Testis (tissue), 5 donors: ENCODE measurements around the gene NLRP5. TPM values are rescaled to one million over a fixed set of nuclear protein-coding genes. Genes with fewer than 3 reads are reported as not detected.
"Not testable (repeated sequence)": the region's sequence is repeated elsewhere in the genome, so short reads cannot be mapped to it uniquely, and the experiment has no call there.

Experiments used
- DNase-seq: peaks from one replicate; pipeline ENCODE4 v3.0.0-alpha.2; 2019
- H3K27ac ChIP-seq, 2 donors: fragments of 200-600 bp; sonication (generic); one replicate each; pipeline ENCODE4 v1.5.1; 2019
- H3K27me3 ChIP-seq: fragments of 200-600 bp; sonication (generic); one replicate; pipeline ENCODE4 v1.5.1; 2019
- H3K36me3 ChIP-seq: fragments of 200-600 bp; sonication (generic); one replicate; pipeline ENCODE4 v1.5.1; 2017; ENCODE audit warnings: low read depth; ENCODE audit errors: missing control alignments
- H3K4me1 ChIP-seq: fragments of 200-600 bp; sonication (generic); one replicate; pipeline ENCODE4 v1.5.1; 2019
- H3K4me3 ChIP-seq, 2 donors: fragments of 200-600 bp; sonication (generic); one replicate each; pipeline ENCODE4 v1.5.1; 2017 to 2019
- H3K9me3 ChIP-seq: fragments of 200-600 bp; sonication (generic); one replicate; pipeline ENCODE4 v1.5.1; 2017
- POLR2A ChIP-seq: fragments of 450-650 bp; IDR thresholded peaks from one replicate; pipeline ENCODE4 v1.6.1; 2017; ENCODE audit warnings: antibody characterized with exemption, mild to moderate bottlenecking, moderate library complexity
- WGBS, 2 donors: methylation state at CpG; one replicate each; pipeline ENCODE4 v1.1.5; 2018; 5-methylcytosine and 5-hydroxymethylcytosine counted together
- intact Hi-C: fragments of 100-400 bp; cut with DNase I; formaldehyde crosslinking; loops from one replicate; pipeline ENCODE4 v1.15.1; 2023; ENCODE audit warnings: low total_unique reads
- long read RNA-seq, 2 donors: transcript quantifications; one replicate each; lab custom pipeline, GENCODE V29; 2026
- polyA plus RNA-seq: library from polyadenylated mRNA; stranded (reverse); fragments of 350-450 nt; fragmentation: Illumina TruSeq; extraction: RNeasy Lipid Tissue Mini Kit (QIAGEN cat#74804); gene quantifications from one replicate; pipeline ENCODE4 v1.2.3, GENCODE V29; 2014; ENCODE audit warnings: low read depth, low replicate concordance; ENCODE audit not compliant: insufficient read depth
- total RNA-seq, 2 donors: library from RNA; depleted of rRNA; stranded (reverse); fragments of >200 nt; gene quantifications; one replicate each; pipeline ENCODE4 v1.2.3, GENCODE V29; 2016
- TF ChIP-seq, protein P1 (sequence below), 3 experiments: fragments of 450-650 bp in 2 of 3; fragments of 200-600 bp in 1 of 3; sonication (generic) in 1 of 3; IDR thresholded peaks; one replicate each; pipeline ENCODE4 v1.5.1; 2016 to 2019; ENCODE audit warnings: antibody characterized with exemption in 3 of 3, mild to moderate bottlenecking in 2 of 3, moderate library complexity in 1 of 3

NLRP5 gene
- 1 to 10 TPM; 1.2 to 2.8 TPM for total RNA-seq
- polyA plus RNA-seq, result 0.47 TPM
- long read RNA-seq, donor 1, result 0 reads
- long read RNA-seq, donor 2, result 0 reads

DNA sequence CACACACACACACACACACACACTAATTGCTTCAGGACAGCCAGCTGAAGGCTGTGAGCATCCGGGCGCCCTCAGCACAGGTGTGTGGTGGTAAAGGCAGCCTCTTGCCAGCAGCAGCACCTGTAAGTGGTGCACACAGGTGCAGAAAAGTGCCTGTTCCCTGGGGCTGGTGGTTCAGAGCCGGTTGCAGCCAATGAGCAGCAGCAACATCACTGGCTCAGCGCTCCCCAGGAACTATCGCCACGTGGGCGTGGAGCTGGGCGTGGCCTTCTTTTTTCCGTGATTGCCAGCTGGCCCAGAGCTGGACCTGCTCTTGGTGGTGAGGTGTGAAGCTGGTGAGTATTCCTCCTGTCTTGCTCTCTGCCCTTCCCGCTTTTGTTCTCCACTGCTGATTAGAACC is at the start of gene NLRP5:
Gene NLRP5 (plus strand): TSS at position 289 of the 400 bp plus-strand sequence.
- Histone ChIP-seq H3K36me3 (no peaks in the 10 kb centered on the region), H3K27me3 (no peaks in the 10 kb centered on the region), H3K4me3 (no peak within 1 kb of the TSS), H3K27ac (no peak within 1 kb of the TSS), H3K4me1 (no peaks in the 10 kb centered on the region), H3K9me3 (no peaks in the 10 kb centered on the region)
- intact Hi-C loops, result no loop called here
- TF ChIP-seq POLR2A, result no peak
- TF ChIP-seq, protein P1, sequence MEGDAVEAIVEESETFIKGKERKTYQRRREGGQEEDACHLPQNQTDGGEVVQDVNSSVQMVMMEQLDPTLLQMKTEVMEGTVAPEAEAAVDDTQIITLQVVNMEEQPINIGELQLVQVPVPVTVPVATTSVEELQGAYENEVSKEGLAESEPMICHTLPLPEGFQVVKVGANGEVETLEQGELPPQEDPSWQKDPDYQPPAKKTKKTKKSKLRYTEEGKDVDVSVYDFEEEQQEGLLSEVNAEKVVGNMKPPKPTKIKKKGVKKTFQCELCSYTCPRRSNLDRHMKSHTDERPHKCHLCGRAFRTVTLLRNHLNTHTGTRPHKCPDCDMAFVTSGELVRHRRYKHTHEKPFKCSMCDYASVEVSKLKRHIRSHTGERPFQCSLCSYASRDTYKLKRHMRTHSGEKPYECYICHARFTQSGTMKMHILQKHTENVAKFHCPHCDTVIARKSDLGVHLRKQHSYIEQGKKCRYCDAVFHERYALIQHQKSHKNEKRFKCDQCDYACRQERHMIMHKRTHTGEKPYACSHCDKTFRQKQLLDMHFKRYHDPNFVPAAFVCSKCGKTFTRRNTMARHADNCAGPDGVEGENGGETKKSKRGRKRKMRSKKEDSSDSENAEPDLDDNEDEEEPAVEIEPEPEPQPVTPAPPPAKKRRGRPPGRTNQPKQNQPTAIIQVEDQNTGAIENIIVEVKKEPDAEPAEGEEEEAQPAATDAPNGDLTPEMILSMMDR (IDR thresholded peaks at IDR 0.05), result no peak
- WGBS, 2 donors, result 48 to 61% methylated on average over 7 to 10 of the region's 10 CpGs
- DNase-seq, result no peak

DNA sequence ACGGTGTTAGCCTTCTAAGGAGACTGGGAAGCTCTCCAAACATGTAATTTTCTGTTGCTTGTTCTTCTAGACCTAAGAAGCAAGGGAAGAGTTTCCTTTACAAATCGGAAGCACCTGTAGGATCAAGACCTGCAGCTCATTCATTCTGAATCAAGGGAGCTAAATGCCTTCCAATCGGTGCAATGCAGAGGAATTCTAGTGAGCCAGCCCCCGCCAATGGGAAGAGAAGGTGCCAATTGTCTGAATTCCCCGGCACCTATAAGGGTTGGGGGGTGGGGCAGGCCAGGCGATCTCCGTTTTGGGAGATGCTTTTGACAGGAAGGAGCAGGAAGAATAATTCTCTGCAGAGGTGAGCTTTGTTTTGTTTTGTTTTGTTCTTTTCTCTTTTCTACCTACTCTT is 47.4 kb upstream of the NLRP5 start:
- Histone ChIP-seq H3K36me3 (no peaks in the 10 kb centered on the region), H3K4me1 (no peaks in the 10 kb centered on the region), H3K27me3 (no peaks in the 10 kb centered on the region), H3K9me3 (no peaks in the 10 kb centered on the region), H3K4me3 (no peak overlapping the region), H3K27ac (no peak overlapping the region)
- intact Hi-C loops, result no loop called here
- WGBS, 2 donors, result 61 to 63% methylated on average over 7 of the region's 7 CpGs
- no peak for DNase-seq
- TF ChIP-seq, protein P1 (IDR thresholded peaks at IDR 0.05), result no peak
- no peak for TF ChIP-seq POLR2A

DNA sequence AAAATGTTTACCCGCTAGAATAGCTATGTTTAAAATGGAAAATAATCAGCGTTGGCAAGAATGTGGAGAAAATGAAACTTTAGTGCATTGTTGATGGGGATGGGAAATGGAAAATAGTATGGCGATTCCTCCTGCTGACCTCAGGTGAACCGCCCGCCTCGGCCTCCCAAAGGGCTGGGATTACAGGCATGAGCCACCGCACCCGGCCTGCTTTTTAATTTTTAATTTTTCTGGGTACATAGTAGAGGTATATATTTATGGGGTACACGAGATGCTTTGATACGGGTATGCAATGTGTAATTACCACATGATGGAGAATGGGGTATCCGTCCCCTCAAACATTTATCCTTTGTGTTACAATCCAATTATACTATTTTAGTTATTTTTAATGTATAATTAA is 46.3 kb upstream of the NLRP5 start:
- WGBS, 2 donors, result 91 to 93% methylated on average over 11 of the region's 11 CpGs
- Histone ChIP-seq H3K4me1 (no peaks in the 10 kb centered on the region), H3K27ac (no peak overlapping the region), H3K9me3 (no peaks in the 10 kb centered on the region), H3K27me3 (no peaks in the 10 kb centered on the region), H3K36me3 (no peaks in the 10 kb centered on the region), H3K4me3 (no peak overlapping the region)
- DNase-seq, result no peak
- intact Hi-C loops, result no loop called here
- no peak for TF ChIP-seq POLR2A
- TF ChIP-seq, protein P1 (IDR thresholded peaks at IDR 0.05), result no peak

DNA sequence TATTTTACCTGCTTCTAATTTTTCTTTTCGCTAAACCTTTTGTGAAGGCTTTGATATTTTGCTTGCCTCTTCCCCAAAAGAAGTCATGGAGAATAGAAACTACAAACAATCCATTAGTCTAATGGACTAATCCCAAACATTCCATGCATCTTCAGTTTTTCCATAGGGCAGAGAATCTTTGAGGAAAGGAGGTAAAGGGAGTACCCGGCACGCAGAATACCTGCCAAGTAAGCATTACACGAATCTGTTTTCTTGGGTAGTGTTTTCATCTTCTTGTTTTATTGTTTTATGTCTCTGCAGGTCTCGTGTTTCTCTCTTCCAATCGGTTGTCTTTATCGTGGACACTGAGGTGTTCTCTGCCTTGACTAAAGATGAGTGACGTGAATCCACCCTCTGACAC is 39.0 kb upstream of the NLRP5 start, which contains the start of gene NLRP8:
Gene NLRP8 (plus strand): TSS at position 301 of the 400 bp plus-strand sequence.
- 81 to 82% methylated on average over 8 of the region's 8 CpGs for WGBS, 2 donors
- TF ChIP-seq, protein P1 (IDR thresholded peaks at IDR 0.05), result no peak
- no peak for TF ChIP-seq POLR2A
- Histone ChIP-seq H3K27me3 (no peaks in the 10 kb centered on the region), H3K27ac (no peak within 1 kb of the TSS), H3K36me3 (no peaks in the 10 kb centered on the region), H3K4me1 (no peaks in the 10 kb centered on the region), H3K9me3 (no peaks in the 10 kb centered on the region), H3K4me3 (no peak within 1 kb of the TSS)
- intact Hi-C loops, result no loop called here
- DNase-seq, result no peak

DNA sequence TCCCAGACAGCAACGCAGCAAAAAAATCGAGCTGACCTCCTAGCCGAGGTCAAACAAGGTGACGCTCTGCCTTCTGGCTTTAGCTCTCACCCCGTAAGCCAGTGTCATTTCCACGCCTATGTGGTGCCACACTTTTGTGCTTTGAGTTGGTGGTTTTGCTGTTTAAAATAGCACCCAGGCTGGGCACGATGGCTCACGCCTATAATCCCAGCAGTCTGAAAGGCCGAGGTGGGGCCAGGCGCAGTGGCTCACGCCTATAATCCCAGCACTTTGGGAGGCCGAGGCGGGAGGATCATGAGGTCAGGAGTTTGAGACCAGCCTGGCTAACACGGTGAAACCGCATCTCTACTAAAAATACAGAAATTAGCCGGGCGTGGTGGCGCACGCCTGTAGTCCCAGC is 36.0 kb upstream of the NLRP5 start:
- H3K4me3 ChIP-seq, H3K27me3 ChIP-seq, H3K27ac ChIP-seq, H3K9me3 ChIP-seq, H3K36me3 ChIP-seq, DNase-seq, intact Hi-C loops, H3K4me1 ChIP-seq: not testable (repeated sequence)
- 89 to 93% methylated on average over 18 to 19 of the region's 19 CpGs for WGBS, 2 donors
